GM12892 (cell line): ENCODE measurements around the gene SHROOM3.

Experiments used
- POLR2A ChIP-seq: IDR thresholded peaks from 2 replicates; pipeline ENCODE4 v1.6.1; 2011; ENCODE audit warnings: low read depth, low read length, control low read depth
- TAF1 ChIP-seq: IDR thresholded peaks from 2 replicates; pipeline ENCODE4 v1.6.1; 2011; ENCODE audit warnings: low read depth, mild to moderate bottlenecking, control low read depth, low read length, borderline replicate concordance

DNA sequence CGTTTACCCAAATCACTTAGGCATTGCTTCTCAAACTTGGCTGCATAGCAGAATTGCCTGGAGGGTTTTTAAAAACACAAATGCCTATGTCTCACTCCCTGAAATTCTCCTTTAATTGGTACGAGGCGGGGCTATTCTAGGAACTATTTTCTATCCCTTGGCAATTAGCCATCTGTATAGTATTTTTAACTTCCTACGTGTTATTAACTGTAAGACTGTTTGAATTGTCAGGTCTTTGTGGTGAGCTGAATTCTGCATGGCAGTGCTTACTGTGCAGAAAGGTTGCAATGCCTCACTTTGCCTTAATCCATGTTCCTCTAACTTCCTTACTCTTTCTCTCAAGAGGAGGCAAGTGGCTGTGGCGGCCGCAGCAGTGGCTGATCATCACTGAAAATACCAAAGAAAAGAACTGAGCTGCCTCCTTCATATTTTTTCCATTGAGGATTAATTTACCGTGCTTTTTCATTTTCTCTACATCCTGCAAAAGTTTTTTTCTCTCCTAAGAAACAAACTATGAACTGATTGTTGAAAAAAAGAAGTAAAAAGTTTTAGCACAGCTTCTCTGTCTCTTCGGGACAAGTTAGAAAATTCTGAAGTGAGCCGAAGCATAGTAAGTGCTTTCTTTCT, at the start of gene SHROOM3:
- TF ChIP-seq POLR2A (no peak), TAF1 (no peak)
